Stimulated activated CD8-positive, alpha-beta memory T cell treated with anti-CD3 and anti-CD28 coated beads, Interleukin-7, amount 100 ng/mL, for 24 hours (primary cell): Measurements from ENCODE around the gene PITHD1.
"Not testable (repeated sequence)": the region's sequence is repeated elsewhere in the genome, so short reads cannot be mapped to it uniquely, and the experiment has no call there.

ENCODE experiments used
- DNase-seq: peaks from one replicate; pipeline ENCODE4 v3.0.0-alpha.2; 2020; ENCODE audit warnings: low read depth

PITHD1 gene

GRCh38 chr1:23825762-23826522, 47.7 kb downstream of the PITHD1 start:
- no peak for DNase-seq

GRCh38 chr1:23826590-23826989, 48.4 kb downstream of the PITHD1 start:
- DNase-seq, result not testable (repeated sequence)

- no peak for DNase-seq
Observed at GRCh38 chr1:23827717-23828116, 49.5 kb downstream of the PITHD1 start.

GRCh38 chr1:23834156-23834555, 55.9 kb downstream of the PITHD1 start:
- DNase-seq, result not testable (repeated sequence)

- DNase-seq, result no peak
Observed at GRCh38 chr1:23836037-23836436, 57.8 kb downstream of the PITHD1 start.
